K562 (cell line): ENCODE data around the gene RAB24. TPM values are rescaled to one million over a fixed set of nuclear protein-coding genes. Genes with fewer than 3 reads are reported as not detected.
"Not testable (repeated sequence)": the region's sequence is repeated elsewhere in the genome, so short reads cannot be mapped to it uniquely, and the experiment has no call there.

Experiments
- ATAC-seq: fragments of 200-7000 bp; cut with Tn5 transposase; 3 replicates; pipeline ENCODE4 v1.9.1; 2020; ENCODE audit warnings: moderate library complexity
- BruUV-seq: library from RNA; stranded (reverse); fragments of 400-500 nt; replicated peaks from 2 replicates; lab custom pipeline; 2021; lab: Mats Ljungman, UMichigan
- CTCF ChIA-PET: fragments of 300-600 bp; formaldehyde crosslinking; extraction: SDS; loops from one replicate; lab custom pipeline; 2021; ENCODE audit warnings: low intra/inter-chr PET ratio; lab: Yijun Ruan, JAX
- POLR2A ChIA-PET: fragments of 300-600, 350-650 bp; sonication (Branson Sonifier 250); formaldehyde crosslinking; extraction: SDS; loops from one replicate; lab custom pipeline; 2021; ENCODE audit warnings: antibody characterized with exemption, inconsistent platforms; lab: Yijun Ruan, JAX
- DNase-seq, 4 experiments: peaks; one replicate each; pipeline versions ENCODE4 v3.0.0 to v3.0.0-alpha.2; 2011 to 2018; ENCODE audit warnings: low spot score in 3 of 4, mixed read lengths in 3 of 4; ENCODE audit errors: extremely low read depth in 1 of 4
- FAIRE-seq: peaks from 2 replicates; lab custom pipeline; 2011; peaks lifted over from hg19 to GRCh38; lab: Jason Lieb, UNC
- H2AFZ ChIP-seq: 2 replicates; pipeline ENCODE4 v1.6.0; 2011; ENCODE audit warnings: low read depth, low read length, control low read depth, inconsistent platforms
- H3K27ac ChIP-seq: fragments of 200-600 bp; 3 replicates; pipeline ENCODE4 v1.8.0; 2011; ENCODE audit warnings: low read depth, mild to moderate bottlenecking, control low read depth, inconsistent platforms, low read length, moderate library complexity, mixed read lengths; ENCODE audit errors: extremely low read depth
- H3K27me3 ChIP-seq, 2 experiments: fragments of 300-600 bp in 1 of 2; 2 replicates in 1 of 2; 3 replicates in 1 of 2; pipeline versions ENCODE4 v1.6.0 to v1.8.0; 2011; ENCODE audit warnings: inconsistent platforms in 2 of 2, low read length in 2 of 2, mild to moderate bottlenecking in 1 of 2, mixed read lengths in 1 of 2, moderate library complexity in 1 of 2; ENCODE audit not compliant: control insufficient read depth in 2 of 2, insufficient read depth in 2 of 2
- H3K36me3 ChIP-seq: fragments of 300-600 bp; 3 replicates; pipeline ENCODE4 v1.8.0; 2011; ENCODE audit warnings: mild to moderate bottlenecking, low read length, inconsistent platforms; ENCODE audit not compliant: control insufficient read depth, insufficient read depth
- H3K4me1 ChIP-seq, 2 experiments: fragments of 200-600 bp in 1 of 2; replicated peaks in 1 of 2; 2 replicates in 1 of 2; 3 replicates in 1 of 2; pipeline versions ENCODE4 v1.5.1 to v1.8.0; 2011; ENCODE audit warnings: inconsistent platforms in 2 of 2, low read length in 2 of 2, mild to moderate bottlenecking in 1 of 2, mixed read lengths in 1 of 2, moderate library complexity in 1 of 2; ENCODE audit not compliant: control insufficient read depth in 2 of 2, insufficient read depth in 2 of 2
- H3K4me2 ChIP-seq: 2 replicates; pipeline ENCODE4 v1.6.1; 2011; ENCODE audit warnings: low read length, control low read depth, inconsistent platforms, mixed read lengths; ENCODE audit not compliant: insufficient read depth
- H3K4me3 ChIP-seq: fragments of 200-600 bp; sonication (generic), shearing (Covaris generic); 2 replicates; pipeline ENCODE4 v1.5.1; 2016; ENCODE audit warnings: control low read depth, inconsistent platforms
- H3K79me2 ChIP-seq: fragments of 200-600 bp; 3 replicates; pipeline ENCODE4 v1.8.0; 2011; ENCODE audit warnings: low read length, inconsistent platforms; ENCODE audit not compliant: control insufficient read depth, insufficient read depth
- H3K9ac ChIP-seq, 2 experiments: 2 replicates each; pipeline versions ENCODE4 v1.6.0 to v1.6.1; 2011; ENCODE audit warnings: low read depth in 2 of 2, low read length in 2 of 2, control low read depth in 1 of 2, inconsistent platforms in 1 of 2, mild to moderate bottlenecking in 1 of 2, mixed read lengths in 1 of 2; ENCODE audit not compliant: insufficient read depth in 1 of 2
- H3K9me1 ChIP-seq: one replicate; pipeline ENCODE4 v1.6.0; 2011; ENCODE audit warnings: inconsistent platforms, mild to moderate bottlenecking, low read length, moderate library complexity; ENCODE audit not compliant: control insufficient read depth, insufficient read depth
- H3K9me3 ChIP-seq: replicated peaks from 2 replicates; pipeline ENCODE4 v1.5.1; 2011; ENCODE audit warnings: low read depth, low read length, inconsistent platforms; ENCODE audit not compliant: control insufficient read depth, insufficient read depth
- H4K20me1 ChIP-seq: replicated peaks from 2 replicates; pipeline ENCODE4 v1.6.1; 2011; ENCODE audit warnings: low read length, inconsistent platforms, mixed read lengths; ENCODE audit not compliant: control insufficient read depth, insufficient read depth
- HDAC2 ChIP-seq: fragments of 450-650 bp; IDR thresholded peaks from 2 replicates; pipeline ENCODE4 v1.6.1; 2016; ENCODE audit warnings: mild to moderate bottlenecking
- POLR2A ChIP-seq: fragments of 450-650 bp; conservative IDR thresholded peaks from 2 replicates; pipeline ENCODE4 v1.6.1; 2016
- WGBS: fragments of 100-300 bp; shearing (Covaris generic); methylation state at CpG from one replicate; pipeline ENCODE4 v1.1.6; 2016; ENCODE audit warnings: low coverage, mixed read lengths; ENCODE audit not compliant: insufficient coverage; ENCODE audit errors: missing lambda C conversion rate; 5-methylcytosine and 5-hydroxymethylcytosine counted together
- in situ Hi-C: fragments of 300-500 bp; cut with MboI; formaldehyde crosslinking; loops from 4 replicates; pipeline ENCODE4 v1.15.0; 2018; ENCODE audit warnings: inconsistent platforms, mixed read lengths
- intact Hi-C: fragments of 100-400 bp; cut with micrococcal nuclease; formaldehyde crosslinking; loops from 2 replicates; pipeline ENCODE4 v1.14.2; 2022
- polyA plus RNA-seq, 8 experiments: library from polyadenylated mRNA; depleted of rRNA in 4 of 8; stranded (reverse) in 5 of 8; unstranded in 3 of 8; fragments of >200 nt; fragmentation: Nextera tagmentation in 2 of 8; fragmentation: Illumina TruSeq in 1 of 8; extraction: Ambion mirVana in 2 of 8; extraction: Trizol in 1 of 8; gene quantifications; 2 replicates each; pipeline versions ENCODE4 v1.2.1 to v1.2.3, GENCODE V29; 2011 to 2014; ENCODE audit warnings: inconsistent platforms in 1 of 8, missing spikeins in 1 of 8
- total RNA-seq, 7 experiments: library from RNA; depleted of rRNA in 6 of 7; stranded (reverse); fragments of >200 nt in 6 of 7; fragmentation: Illumina TruSeq in 2 of 7; extraction: Trizol in 2 of 7; gene quantifications; 2 replicates each; pipeline versions ENCODE4 v1.2.1 to v1.2.3, GENCODE V29; 2011 to 2021; ENCODE audit warnings: low replicate concordance in 1 of 7

The RAB24 gene
- total and polyA plus RNA-seq, 9 of the 15 experiments (the other 6 are each of a cell fraction or from before 2014, with no cell fraction given), result 13.9 to 107 (median 34.8) TPM

DNA sequence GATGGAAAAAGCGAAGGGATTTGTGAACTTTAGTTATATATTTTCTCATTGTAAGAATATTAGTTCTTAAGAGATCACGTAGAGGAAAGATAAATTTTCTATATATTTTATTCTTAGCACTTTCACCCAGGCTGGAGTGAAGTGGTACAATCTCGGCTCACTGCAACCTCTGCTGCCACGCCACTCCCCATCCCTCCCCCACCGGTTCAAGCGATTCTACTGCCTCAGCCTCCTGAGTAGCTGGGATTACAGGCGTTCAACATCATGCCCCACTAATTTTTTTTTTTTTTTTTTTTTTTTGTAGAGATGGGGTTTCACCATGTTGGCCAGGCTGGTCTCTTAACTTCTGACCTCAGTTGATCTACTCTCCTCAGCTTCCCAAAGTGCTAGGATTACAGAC lies 42.6 kb downstream of the RAB24 start:
- TF ChIP-seq HDAC2, result no peak
- TF ChIP-seq POLR2A, result no peak
- TF ChIP-seq, all 486 proteins: peak for 0
- Histone ChIP-seq H3K9me3 (no peaks in the 10 kb centered on the region), H3K27ac (no peak overlapping the region), H3K36me3 (peaks cover 86% of the 10 kb centered on the region), H3K4me1 (no peaks in the 10 kb centered on the region), H3K4me2 (no peak overlapping the region), H3K9ac (no peak overlapping the region), H3K4me3 (no peak overlapping the region), H3K79me2 (no peaks in the 10 kb centered on the region), H2AFZ (no peak overlapping the region), H4K20me1 (no peaks in the 10 kb centered on the region), H3K9me1 (no peaks in the 10 kb centered on the region), H3K27me3 (no peaks in the 10 kb centered on the region)
- POLR2A ChIA-PET, result no interaction called here
- no peak for ATAC-seq
- BruUV-seq, result no TSS peak
- 91% methylated on average over 7 of the region's 7 CpGs for WGBS
- no peak for FAIRE-seq
- DNase-seq, result no peak
- in situ Hi-C loops, result no loop called here
- CTCF ChIA-PET, result no interaction called here
- intact Hi-C loops, result no loop called here

DNA sequence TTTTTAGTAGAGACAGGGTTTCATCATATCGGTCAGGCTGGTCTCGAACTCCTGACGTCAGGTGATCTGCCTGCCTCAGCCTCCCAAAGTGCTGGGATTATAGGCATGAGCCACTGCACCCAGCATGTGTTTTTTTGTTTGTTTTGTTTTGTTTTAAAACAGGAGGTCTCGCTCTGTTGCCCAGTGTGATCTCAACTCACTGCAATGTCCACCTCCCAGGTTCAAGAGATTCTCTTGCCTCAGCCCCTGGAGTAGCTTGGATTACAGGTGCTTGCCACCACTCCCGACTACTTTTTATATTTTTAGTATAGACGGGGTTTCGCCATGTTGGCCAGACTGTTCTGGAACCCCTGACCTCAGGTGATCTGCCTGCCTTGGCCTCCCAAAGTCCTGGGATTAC lies 44.8 kb downstream of the RAB24 start:
- peaks cover 88% of the 10 kb centered on the region for H3K36me3 ChIP-seq
- H3K27ac ChIP-seq, H3K79me2 ChIP-seq, ATAC-seq, H3K9ac ChIP-seq, H3K4me1 ChIP-seq, DNase-seq, H2AFZ ChIP-seq, H3K4me2 ChIP-seq, BruUV-seq, POLR2A ChIA-PET, H3K27me3 ChIP-seq, H3K9me1 ChIP-seq, intact Hi-C loops, in situ Hi-C loops, H4K20me1 ChIP-seq, H3K4me3 ChIP-seq, FAIRE-seq, CTCF ChIA-PET, H3K9me3 ChIP-seq: not testable (repeated sequence)
- 97% methylated on average over 6 of the region's 7 CpGs for WGBS
